Transverse colon (tissue), 4 donors: ENCODE measurements around the gene DYDC2. TPM values are rescaled to one million over a fixed set of nuclear protein-coding genes. Genes with fewer than 3 reads are reported as not detected.
A peak's percentile ranks its signal among the peaks of the same experiment; 100 is the strongest.
"Not testable (repeated sequence)": the region's sequence is repeated elsewhere in the genome, so short reads cannot be mapped to it uniquely, and the experiment has no call there.

Experiments used
- DNase-seq: peaks from one replicate; pipeline ENCODE4 v3.0.0-alpha.2; 2019
- H3K27ac ChIP-seq, 4 donors: fragments of 200-600 bp; sonication (generic); 2 replicates each; pipeline ENCODE4 v1.5.1; 2016 to 2018; ENCODE audit warnings: inconsistent platforms in 4 of 4
- H3K27me3 ChIP-seq: fragments of 200-600 bp; sonication (generic); 2 replicates; pipeline ENCODE4 v1.5.1; 2017; ENCODE audit warnings: inconsistent platforms
- H3K36me3 ChIP-seq, 4 donors: fragments of 200-600 bp; sonication (generic); 2 replicates each; pipeline ENCODE4 v1.5.1; 2017 to 2019; ENCODE audit warnings: inconsistent platforms in 4 of 4
- H3K4me1 ChIP-seq, 4 donors: fragments of 200-600 bp; sonication (generic); 2 replicates each; pipeline ENCODE4 v1.5.1; 2017 to 2020; ENCODE audit warnings: inconsistent platforms in 4 of 4
- H3K4me3 ChIP-seq, 4 donors: fragments of 200-600 bp; sonication (generic); 1 replicate in 1 of 4; 2 replicates in 3 of 4; pipeline versions ENCODE4 v1.5.1 to v1.6.1; 2017 to 2019; ENCODE audit warnings: inconsistent platforms in 4 of 4
- H3K9me3 ChIP-seq, 2 donors: fragments of 200-600 bp; sonication (generic); 2 replicates each; pipeline ENCODE4 v1.5.1; 2017 to 2019; ENCODE audit warnings: inconsistent platforms in 2 of 2
- CTCF ChIP-seq, 5 experiments: fragments of 200-600 bp in 3 of 5; fragments of 450-650 bp in 2 of 5; sonication (generic) in 3 of 5; IDR thresholded peaks; 1 replicate in 2 of 5; 2 replicates in 3 of 5; pipeline ENCODE4 v1.5.1; 2016 to 2017; ENCODE audit warnings: antibody characterized with exemption in 5 of 5, inconsistent platforms in 3 of 5, mild to moderate bottlenecking in 2 of 5, moderate library complexity in 1 of 5
- EP300 ChIP-seq: sonication (generic); formaldehyde crosslinking; IDR thresholded peaks from one replicate; pipeline ENCODE4 v1.6.1; 2017; ENCODE audit warnings: antibody characterized with exemption, low read depth
- POLR2A ChIP-seq: fragments of 450-650 bp; IDR thresholded peaks from one replicate; pipeline ENCODE4 v1.6.1; 2016; ENCODE audit warnings: antibody characterized with exemption, mild to moderate bottlenecking, moderate library complexity
- POLR2AphosphoS5 ChIP-seq, 3 donors: sonication (generic); formaldehyde crosslinking; IDR thresholded peaks; one replicate each; pipeline ENCODE4 v1.6.1; 2016; ENCODE audit warnings: antibody characterized with exemption in 3 of 3
- WGBS, 2 donors: methylation state at CpG; one replicate each; pipeline ENCODE4 v1.1.5; 2018; ENCODE audit warnings: low coverage in 1 of 2; 5-methylcytosine and 5-hydroxymethylcytosine counted together
- in situ Hi-C, 4 donors: fragments of 200-750 bp; cut with MboI; loops; one replicate each; pipeline versions ENCODE4 v1.15.0 to v1.15.1; 2017; ENCODE audit warnings: low sequenced_read_pairs in 3 of 4, low pct_ligation_motif_present in 1 of 4, low pct_unique_long_range_greater_than_20kb in 1 of 4
- intact Hi-C: fragments of 100-400 bp; cut with DNase I; formaldehyde crosslinking; loops from one replicate; pipeline ENCODE4 v1.15.1; 2023; ENCODE audit warnings: low total_unique reads
- total RNA-seq, 4 donors: library from RNA; depleted of rRNA; stranded (reverse); fragments of >200 nt; gene quantifications; one replicate each; pipeline ENCODE4 v1.1.0, GENCODE V29; 2016

DYDC2 gene
- total RNA-seq, 4 donors from 2014 or later = not detected

- WGBS, 2 donors = 77 to 87% methylated on average over 1 to 3 of the region's 3 CpGs
- Histone ChIP-seq H3K36me3 (no peaks in the 10 kb centered on the region), H3K27ac (no peak overlapping the region), H3K4me1 (peaks cover 0 to 1% (median under 1%) of the 10 kb centered on the region in 4 donors), H3K27me3 (peaks cover 18% of the 10 kb centered on the region), H3K9me3 (no peaks in the 10 kb centered on the region), H3K4me3 (no peak overlapping the region)
- intact Hi-C loops = no loop called here
- in situ Hi-C loops = no loop called here
- no peak for DNase-seq
- TF ChIP-seq POLR2A (no peak), CTCF (IDR thresholded peaks at IDR 0.05) (no peak), EP300 (no peak), POLR2AphosphoS5 (IDR thresholded peaks at IDR 0.05) (no peak)
Observed at GRCh38 chr10:80351220-80351619, 5.4 kb upstream of the DYDC2 start.

GRCh38 chr10:80356989-80357850, 639 bp downstream of the DYDC2 start:
- peaks cover 5 to 14% (median 12%) of the 10 kb centered on the region in 4 donors for H3K4me1 ChIP-seq
- WGBS, 2 donors = 2 to 26% methylated on average over 17 to 49 of the region's 50 CpGs
- intact Hi-C loops (no loop called here), in situ Hi-C loops (no loop called here)
- DNase-seq = peak; percentile 8
- H3K9me3 ChIP-seq = no peaks in the 10 kb centered on the region
- no peaks in the 10 kb centered on the region for H3K36me3 ChIP-seq
- peaks cover 38% of the 10 kb centered on the region for H3K27me3 ChIP-seq
- TF ChIP-seq POLR2A (no peak), CTCF (IDR thresholded peaks at IDR 0.05) (no peak), POLR2AphosphoS5 (IDR thresholded peaks at IDR 0.05) (no peak), EP300 (no peak)
- H3K4me3 ChIP-seq = peak overlapping the region in 3 of 4 donors; percentile 11 to 39 (median 17)
- no peak overlapping the region for H3K27ac ChIP-seq

- intact Hi-C loops = no loop called here
- H3K4me3 ChIP-seq = no peak overlapping the region
- TF ChIP-seq EP300 (no peak), CTCF (IDR thresholded peaks at IDR 0.05) (no peak), POLR2AphosphoS5 (IDR thresholded peaks at IDR 0.05) (no peak), POLR2A (no peak)
Observed at GRCh38 chr10:80357851-80358125, 1.2 kb downstream of the DYDC2 start.

GRCh38 chr10:80358925-80359324, 2.3 kb downstream of the DYDC2 start:
- Histone ChIP-seq H3K27me3 (peaks cover 38% of the 10 kb centered on the region), H3K4me1 (peaks cover 5 to 14% (median 12%) of the 10 kb centered on the region in 4 donors)
- H3K27ac ChIP-seq, intact Hi-C loops, H3K9me3 ChIP-seq, DNase-seq, H3K36me3 ChIP-seq, in situ Hi-C loops, H3K4me3 ChIP-seq: not testable (repeated sequence)
- 21 to 35% methylated on average over 2 of the region's 2 CpGs for WGBS, 2 donors

More at GRCh38 chr10:80357851-80358125, 1.2 kb downstream of the DYDC2 start:
- in situ Hi-C loops = no loop called here
- H3K9me3 ChIP-seq = no peaks in the 10 kb centered on the region
- no peaks in the 10 kb centered on the region for H3K36me3 ChIP-seq
- H3K4me1 ChIP-seq = peaks cover 5 to 14% (median 12%) of the 10 kb centered on the region in 4 donors
- no peak for DNase-seq
- H3K27me3 ChIP-seq = peaks cover 38% of the 10 kb centered on the region
- no peak overlapping the region for H3K27ac ChIP-seq
- WGBS, 2 donors = 79 to 81% methylated on average over 3 to 5 of the region's 5 CpGs
